ENCODE measurements around the gene GNPNAT1.
"Not testable (repeated sequence)": the region's sequence is repeated elsewhere in the genome, so short reads cannot be mapped to it uniquely, and the experiment has no call there.

GNPNAT1 gene

DNA sequence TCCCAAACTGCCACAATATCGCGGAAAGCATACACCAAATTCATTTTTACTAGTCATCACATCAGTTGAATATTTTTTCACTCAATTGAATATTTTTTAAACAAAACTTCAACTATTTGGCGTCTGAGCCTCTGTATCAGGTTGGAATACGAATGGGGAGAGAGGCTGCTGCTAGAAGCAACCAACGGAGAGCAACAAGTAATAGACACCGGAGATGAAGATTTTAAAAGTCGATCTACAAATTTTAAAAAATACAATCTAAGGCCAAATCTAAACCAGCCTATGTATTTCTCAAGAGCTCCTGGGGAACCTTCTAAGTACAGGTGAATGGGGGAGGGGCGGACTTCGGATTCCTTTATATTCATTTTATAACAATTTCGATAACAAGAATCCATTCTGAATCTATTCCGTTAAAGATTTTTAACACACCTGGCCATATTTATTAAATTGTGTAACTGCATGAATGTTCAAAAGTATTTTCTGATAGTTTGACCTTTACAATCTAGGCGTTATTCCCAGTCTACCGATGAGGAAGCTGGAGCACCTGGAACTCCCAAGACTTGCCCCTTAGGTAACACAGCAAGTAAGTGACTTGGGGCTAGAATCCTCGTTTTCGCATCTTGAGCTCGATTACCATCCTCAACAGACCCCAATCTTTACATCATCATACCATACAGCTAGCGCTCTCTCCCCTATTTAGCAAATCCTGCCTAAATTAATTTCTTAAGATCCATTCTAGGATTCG, 1.2 kb downstream of the GNPNAT1 start:
- DNase-seq (ENCODE audit: insufficient read length, low spot score) (no peak), FAIRE-seq (no peak)

- DNase-seq (ENCODE audit: insufficient read length, low spot score) (no peak), FAIRE-seq (no peak)
These were observed 2.3 kb downstream of the GNPNAT1 start for GRCh38 chr14:52789118-52789517.

DNA sequence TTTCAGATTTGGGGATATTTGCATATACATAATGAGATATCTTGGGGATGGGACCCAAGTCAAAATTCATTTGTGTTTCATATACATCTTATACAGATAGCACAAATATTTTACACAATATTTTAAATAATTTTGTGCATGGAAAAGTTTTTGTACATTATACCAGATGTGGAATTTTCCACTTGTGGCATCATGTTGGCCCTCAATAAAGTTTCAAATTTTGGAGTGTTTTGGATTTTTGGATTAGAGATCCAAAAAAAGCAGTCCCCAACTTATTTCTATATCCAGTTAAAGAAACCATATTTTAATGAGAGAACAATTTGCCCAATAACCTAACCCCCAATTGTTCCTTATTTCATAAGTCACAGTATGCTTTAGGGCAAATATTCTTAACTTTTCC, 4.5 kb downstream of the GNPNAT1 start:
- no peak for FAIRE-seq

DNA sequence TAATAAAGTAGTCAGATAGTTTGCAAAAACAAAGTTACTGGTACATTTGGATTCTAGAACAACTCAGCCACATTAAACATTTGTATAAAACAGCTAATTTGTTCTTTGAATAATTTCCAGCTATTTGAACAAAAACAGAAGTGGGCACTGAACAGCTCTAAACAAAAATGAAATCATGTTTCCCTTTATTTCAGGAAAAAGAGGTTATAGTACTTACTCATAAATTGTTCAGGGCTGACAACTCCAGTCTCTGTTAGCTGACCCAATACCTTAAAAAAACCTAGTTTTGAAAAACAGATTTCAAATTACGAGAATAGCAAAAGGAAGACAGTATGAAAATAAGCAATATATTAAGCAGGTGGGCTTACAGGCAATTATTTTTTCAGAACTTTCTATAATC, 8.2 kb downstream of the GNPNAT1 start:
- FAIRE-seq (no peak), DNase-seq (ENCODE audit: insufficient read length, low spot score) (no peak)

More for the DNA sequence above, 4.5 kb downstream of the GNPNAT1 start:
- DNase-seq (ENCODE audit: insufficient read length, low spot score), result no peak

DNA sequence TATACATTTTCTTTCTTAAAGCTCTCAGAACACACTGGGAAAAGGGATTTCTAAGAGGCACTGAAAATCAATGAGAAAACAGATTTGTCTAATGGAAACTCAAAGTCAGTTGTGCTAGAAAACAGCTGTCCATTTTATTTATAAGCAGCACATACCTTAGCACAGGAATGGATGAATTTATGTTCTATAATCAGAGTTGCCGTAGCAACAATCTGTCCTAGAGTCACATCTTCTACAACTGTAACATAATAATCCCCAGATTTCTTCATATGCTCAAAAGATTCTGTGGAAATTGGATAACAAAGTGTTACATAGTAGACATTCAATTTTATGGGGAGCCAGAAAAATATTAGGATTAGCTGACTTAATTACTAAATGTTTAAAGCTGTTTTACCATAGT, 9.8 kb downstream of the GNPNAT1 start:
- FAIRE-seq (no peak), DNase-seq (ENCODE audit: insufficient read length, low spot score) (no peak)

GRCh38 chr14:52780893-52781292, 10.5 kb downstream of the GNPNAT1 start:
- DNase-seq (ENCODE audit: insufficient read length, low spot score) (no peak), FAIRE-seq (no peak)

- no peak for DNase-seq (ENCODE audit: insufficient read length, low spot score)
- no peak for FAIRE-seq
These were observed 12.7 kb downstream of the GNPNAT1 start for GRCh38 chr14:52778702-52779101.

DNA sequence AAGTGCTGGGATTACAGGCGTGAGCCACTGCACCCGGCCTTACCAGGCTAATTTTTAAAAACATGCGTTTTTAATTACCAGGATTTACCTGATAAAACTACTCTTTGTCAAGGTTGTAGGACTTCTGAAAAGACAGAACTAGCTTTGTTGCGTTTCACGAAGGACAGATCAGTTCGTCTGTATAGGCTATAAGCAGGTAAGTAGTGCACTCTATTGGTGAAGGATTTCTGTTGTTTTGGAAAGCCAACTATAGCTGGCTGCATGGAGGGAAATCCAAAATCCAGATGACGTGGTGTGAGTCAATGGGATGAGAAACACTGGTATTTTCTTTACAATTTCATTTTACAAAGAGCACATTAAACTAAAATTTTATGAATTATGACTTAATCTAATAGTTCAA, 14.6 kb downstream of the GNPNAT1 start:
- DNase-seq (ENCODE audit: insufficient read length, low spot score), result no peak
- FAIRE-seq, result no peak

DNA sequence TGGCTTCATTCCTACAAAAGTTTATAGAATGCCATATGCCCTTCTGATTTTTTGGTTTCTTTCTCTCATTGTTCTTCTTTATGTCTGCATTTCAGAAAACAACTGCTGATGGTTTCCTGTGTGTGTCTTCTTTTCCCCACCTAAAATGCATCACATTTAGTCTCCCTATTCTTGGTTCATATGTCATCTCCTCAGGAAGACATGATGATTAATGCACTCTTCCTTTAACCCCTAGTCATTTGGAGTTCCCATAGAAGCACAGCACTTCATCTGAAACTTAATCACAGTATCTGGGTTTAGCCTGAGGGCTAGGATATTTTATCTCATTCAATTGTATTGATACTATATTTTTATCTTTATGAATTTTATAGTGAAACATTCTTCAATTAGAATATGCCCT, 21.5 kb downstream of the GNPNAT1 start:
- no peak for FAIRE-seq

GRCh38 chr14:52767058-52767833, 24.2 kb downstream of the GNPNAT1 start:
- DNase-seq (ENCODE audit: insufficient read length, low spot score) (no peak), FAIRE-seq (no peak)

More for the DNA sequence above, 21.5 kb downstream of the GNPNAT1 start:
- DNase-seq (ENCODE audit: insufficient read length, low spot score), result no peak

DNA sequence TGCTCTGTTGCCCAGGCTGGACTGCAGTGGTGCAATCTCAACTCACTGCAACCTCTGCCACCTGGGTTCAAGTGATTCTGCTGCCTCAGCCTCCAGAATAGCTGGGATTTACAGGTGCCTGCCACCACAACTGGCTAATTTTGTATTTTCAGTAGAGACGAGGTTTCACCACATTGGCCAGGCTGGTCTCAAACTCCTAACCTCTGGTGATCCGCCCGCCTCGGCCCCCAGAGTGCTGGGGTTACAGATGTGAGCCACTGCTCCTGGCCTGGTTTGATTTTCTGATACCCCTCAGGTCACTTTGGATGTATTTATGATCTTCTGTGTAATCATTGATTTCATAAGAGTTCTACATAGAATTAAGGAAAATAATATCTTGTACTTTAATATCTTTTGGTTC, 28.5 kb downstream of the GNPNAT1 start:
- FAIRE-seq; DNase-seq (ENCODE audit: insufficient read length, low spot score): not testable (repeated sequence)

DNA sequence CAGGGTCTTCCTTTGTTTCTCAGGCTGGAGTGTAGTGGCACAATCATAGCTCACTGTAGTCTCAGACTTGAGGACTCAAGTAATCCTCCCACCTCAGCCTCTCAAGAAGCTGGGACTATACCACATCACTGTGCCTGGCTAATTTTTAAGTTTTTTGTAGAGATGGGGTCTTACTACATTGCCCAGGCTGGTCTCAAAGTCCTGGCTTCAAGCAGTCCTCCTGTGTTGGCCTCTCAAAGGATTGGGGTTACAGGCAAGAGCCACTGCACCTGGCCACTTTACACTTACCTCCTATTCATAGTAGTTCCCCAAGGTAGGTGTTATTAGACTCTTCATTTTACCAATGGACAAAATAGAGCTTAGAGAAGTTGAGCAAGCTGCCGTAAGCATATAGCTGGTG, 32.3 kb downstream of the GNPNAT1 start:
- DNase-seq (ENCODE audit: insufficient read length, low spot score), result no peak
- FAIRE-seq, result no peak

GRCh38 chr14:52755607-52756316, 35.6 kb downstream of the GNPNAT1 start:
- no peak for DNase-seq (ENCODE audit: insufficient read length, low spot score)
- FAIRE-seq, result no peak

DNA sequence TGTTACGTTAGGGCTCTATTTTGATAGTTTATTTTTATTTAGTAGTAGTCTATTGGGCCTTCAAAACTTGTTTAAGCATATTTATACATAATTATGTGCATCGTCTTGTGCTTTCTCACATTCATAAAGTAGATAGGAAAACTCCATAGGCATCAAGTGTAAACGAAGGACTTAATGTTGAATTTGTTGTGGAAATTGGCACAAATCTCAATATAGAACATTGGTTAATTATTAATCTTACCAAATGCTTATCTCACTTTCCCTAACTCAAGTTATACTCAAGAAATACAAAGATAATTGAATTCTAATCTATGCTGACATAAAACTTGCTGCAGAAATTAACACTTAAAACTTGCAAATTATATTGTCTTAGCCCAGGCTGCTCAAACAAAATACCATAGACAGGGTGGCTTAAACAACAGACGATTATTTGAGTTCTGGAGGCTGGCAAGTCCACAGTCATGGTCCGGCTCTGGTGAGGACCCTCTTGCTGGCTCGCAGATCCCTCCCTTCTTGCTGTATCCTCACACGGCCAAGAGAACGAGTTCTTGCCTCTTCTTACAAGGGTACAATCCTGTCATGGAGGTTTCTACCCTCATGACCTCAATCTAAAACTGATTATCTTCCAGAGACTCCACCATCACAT, 42.6 kb downstream of the GNPNAT1 start:
- FAIRE-seq, result peak; percentile 14
- DNase-seq (ENCODE audit: insufficient read length, low spot score), result no peak

GRCh38 chr14:52741865-52742264, 49.5 kb downstream of the GNPNAT1 start:
- FAIRE-seq, result no peak
- no peak for DNase-seq (ENCODE audit: insufficient read length, low spot score)

DNA sequence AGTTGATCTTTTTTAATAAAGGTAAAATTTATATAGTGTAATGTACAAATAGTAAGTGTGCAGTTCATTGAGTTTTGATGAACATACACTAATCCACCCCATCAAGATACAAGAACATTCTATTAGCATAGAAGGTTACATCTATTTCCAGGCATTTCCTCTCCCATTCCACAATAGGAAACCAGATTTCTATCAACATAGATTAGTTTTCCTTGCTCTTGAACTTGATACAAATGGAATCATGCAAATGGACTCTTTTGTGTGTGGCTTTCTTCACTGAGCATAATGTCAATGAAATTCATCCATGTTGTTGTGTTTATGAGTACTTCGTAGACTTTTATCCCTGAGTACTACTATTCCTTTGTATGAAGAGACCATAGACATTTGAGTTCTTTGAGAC, 50.7 kb downstream of the GNPNAT1 start:
- no peak for FAIRE-seq

GRCh38 chr14:52738409-52738808, 53.0 kb downstream of the GNPNAT1 start:
- no peak for DNase-seq (ENCODE audit: insufficient read length, low spot score)
- no peak for FAIRE-seq

More for the DNA sequence above, 50.7 kb downstream of the GNPNAT1 start:
- no peak for DNase-seq (ENCODE audit: insufficient read length, low spot score)

DNA sequence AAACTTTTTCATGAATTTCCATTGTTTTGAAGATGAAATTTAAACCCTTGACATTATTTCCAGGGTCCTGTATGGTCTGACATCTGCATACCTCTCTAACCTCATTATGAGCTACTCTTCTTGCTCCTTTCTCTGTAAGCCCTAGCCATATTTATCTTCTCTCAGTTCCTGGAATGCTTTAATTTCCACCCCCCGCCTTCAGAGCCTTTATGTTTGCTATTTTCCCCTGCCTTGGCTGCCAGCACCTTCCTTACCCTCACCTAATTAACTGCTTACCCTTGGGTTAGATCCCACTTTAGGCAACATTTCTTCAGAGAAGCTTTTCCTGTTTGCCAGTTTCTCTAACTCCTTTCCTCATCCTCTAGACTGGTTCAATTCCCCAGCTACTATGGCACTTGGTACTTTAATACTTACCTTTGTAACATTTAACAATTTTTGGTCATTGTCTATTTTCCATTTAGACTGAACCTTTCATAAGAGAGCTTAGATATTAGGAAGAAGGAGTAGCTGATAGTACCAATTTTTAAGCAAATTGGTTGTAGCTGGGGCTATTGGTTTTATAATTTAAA, 55.4 kb downstream of the GNPNAT1 start:
- no peak for FAIRE-seq

DNA sequence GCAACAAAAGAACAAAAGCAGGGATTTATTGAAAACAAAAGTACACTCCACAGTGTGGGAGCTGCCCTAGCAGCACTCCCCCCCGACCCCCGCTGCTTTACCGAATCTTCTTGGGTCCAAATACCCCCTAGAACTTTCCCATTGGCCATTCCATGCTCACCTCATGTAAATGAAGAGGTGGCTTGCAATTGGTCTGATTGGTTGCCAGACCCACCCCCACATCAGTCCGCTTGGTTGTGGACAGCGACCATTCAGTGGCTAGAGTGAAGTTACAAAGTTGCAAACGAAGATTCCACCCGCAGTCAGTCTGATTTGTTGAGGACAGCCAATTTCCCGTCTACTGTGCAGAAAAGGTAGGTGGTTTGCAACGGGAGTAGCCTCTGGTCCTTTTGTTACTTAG, 57.6 kb downstream of the GNPNAT1 start:
- DNase-seq (ENCODE audit: insufficient read length, low spot score) (no peak), FAIRE-seq (no peak)

More for the DNA sequence above, 55.4 kb downstream of the GNPNAT1 start:
- DNase-seq (ENCODE audit: insufficient read length, low spot score), result no peak

DNA sequence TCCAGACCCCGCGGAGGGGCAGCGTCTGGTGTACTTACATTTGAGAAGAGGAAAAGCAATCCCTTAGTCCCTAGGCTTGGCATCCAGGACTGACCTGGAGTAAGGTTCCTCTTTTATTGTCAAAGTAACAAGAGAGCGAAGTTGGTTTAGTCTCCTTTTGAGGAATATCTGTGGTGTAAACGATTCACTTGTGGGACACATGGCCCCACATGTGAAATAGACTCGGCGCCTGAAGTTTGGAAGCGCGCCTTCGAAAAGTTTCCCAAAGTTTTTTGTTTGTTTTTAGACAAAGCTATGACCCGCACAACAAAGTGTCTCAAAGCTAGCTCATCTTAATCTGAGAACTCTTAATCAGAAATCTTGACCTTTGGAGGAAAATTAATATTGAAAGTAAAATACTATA, 60.7 kb downstream of the GNPNAT1 start:
- FAIRE-seq (peak; percentile 65), DNase-seq (ENCODE audit: insufficient read length, low spot score) (no peak)

Data from GM19239 (cell line).